HepG2 (cell line): Measurements from ENCODE around the gene DGKD. TPM values are rescaled to one million over a fixed set of nuclear protein-coding genes. Genes with fewer than 3 reads are reported as not detected.

ENCODE experiments used
- ATAC-seq: fragments of 200-7000 bp; cut with Tn5 transposase; 3 replicates; pipeline ENCODE4 v1.9.1; 2020; ENCODE audit warnings: mild to moderate bottlenecking, moderate library complexity
- BruUV-seq: library from RNA; stranded (reverse); fragments of 400-500 nt; replicated peaks from 2 replicates; lab custom pipeline; 2021; lab: Mats Ljungman, UMichigan
- CTCF ChIA-PET: fragments of 300-600 bp; formaldehyde crosslinking; extraction: SDS; loops from one replicate; lab custom pipeline; 2021; ENCODE audit warnings: low total read pairs, inconsistent platforms, low intra/inter-chr PET ratio; lab: Yijun Ruan, JAX
- POLR2A ChIA-PET: fragments of 350-600 bp; sonication (Branson Sonifier 250); formaldehyde crosslinking; loops from one replicate; lab custom pipeline; 2020; ENCODE audit warnings: antibody characterized with exemption, inconsistent platforms; lab: Yijun Ruan, JAX
- DNase-seq: peaks from one replicate; pipeline ENCODE4 v3.0.0-alpha.2; 2015; ENCODE audit warnings: low spot score
- FAIRE-seq: peaks from 3 replicates; lab custom pipeline; 2011; peaks lifted over from hg19 to GRCh38; lab: Jason Lieb, UNC
- H2AFZ ChIP-seq: one replicate; pipeline ENCODE4 v1.6.1; 2011; ENCODE audit warnings: low read length, inconsistent platforms
- H3K27ac ChIP-seq: fragments of 300-600 bp; 3 replicates; pipeline ENCODE4 v1.8.0; 2011; ENCODE audit warnings: mixed run types, mild to moderate bottlenecking, mixed read lengths, low read length, inconsistent platforms; ENCODE audit not compliant: insufficient read depth; ENCODE audit errors: extremely low read length
- H3K27me3 ChIP-seq, 2 experiments: fragments of 200-600 bp in 1 of 2; 2 replicates in 1 of 2; 3 replicates in 1 of 2; pipeline versions ENCODE4 v1.6.0 to v1.8.0; 2011; ENCODE audit warnings: low read length in 2 of 2, mild to moderate bottlenecking in 2 of 2, moderate library complexity in 2 of 2, inconsistent platforms in 1 of 2; ENCODE audit not compliant: insufficient read depth in 2 of 2, control insufficient read depth in 1 of 2
- H3K36me3 ChIP-seq, 2 experiments: fragments of 200-600 bp in 1 of 2; replicated peaks in 1 of 2; 2 replicates in 1 of 2; 3 replicates in 1 of 2; pipeline versions ENCODE4 v1.5.1 to v1.8.0; 2011; ENCODE audit warnings: low read length in 2 of 2, inconsistent platforms in 1 of 2; ENCODE audit not compliant: insufficient read depth in 2 of 2, control insufficient read depth in 1 of 2
- H3K4me1 ChIP-seq: 2 replicates; pipeline ENCODE4 v1.5.1; 2012; ENCODE audit warnings: low read length, inconsistent platforms; ENCODE audit not compliant: insufficient read depth
- H3K4me2 ChIP-seq: 2 replicates; pipeline ENCODE4 v1.6.0; 2011; ENCODE audit warnings: low read depth, low read length, inconsistent platforms
- H3K4me3 ChIP-seq, 3 experiments: fragments of 200-600 bp in 1 of 3; sonication (generic), shearing (Covaris generic) in 1 of 3; replicated peaks in 1 of 3; 2 replicates each; pipeline ENCODE4 v1.5.1; 2011 to 2016; ENCODE audit warnings: low read length in 3 of 3, inconsistent platforms in 2 of 3, low read depth in 2 of 3, mild to moderate bottlenecking in 2 of 3, control low read depth in 1 of 3, mixed read lengths in 1 of 3; ENCODE audit not compliant: insufficient read depth in 1 of 3
- H3K79me2 ChIP-seq: one replicate; pipeline ENCODE4 v1.6.1; 2011; ENCODE audit warnings: low read length, inconsistent platforms; ENCODE audit not compliant: insufficient read depth
- H3K9ac ChIP-seq: 2 replicates; pipeline ENCODE4 v1.6.0; 2011; ENCODE audit warnings: mild to moderate bottlenecking, low read depth, low read length, inconsistent platforms; ENCODE audit not compliant: insufficient read depth
- H3K9me3 ChIP-seq: 2 replicates; pipeline ENCODE4 v1.5.1; 2012; ENCODE audit warnings: mild to moderate bottlenecking, low read length
- H4K20me1 ChIP-seq: 2 replicates; pipeline ENCODE4 v1.6.0; 2011; ENCODE audit warnings: inconsistent platforms, mild to moderate bottlenecking, low read length, moderate library complexity; ENCODE audit not compliant: insufficient read depth
- HOXA5 ChIP-seq: sonication (generic); formaldehyde crosslinking; IDR thresholded peaks from 2 replicates; pipeline ENCODE4 v1.4.0; 2020; ENCODE audit warnings: missing genetic modification reagents
- KDM6A ChIP-seq: IDR thresholded peaks from 2 replicates; pipeline ENCODE4 v1.6.1; 2016; ENCODE audit warnings: low read depth
- RARA ChIP-seq: IDR thresholded peaks from 2 replicates; pipeline ENCODE4 v1.6.1; 2016; ENCODE audit warnings: missing genetic modification reagents, missing compliant biosample characterization
- TAF1 ChIP-seq: sonication (generic); formaldehyde crosslinking; IDR thresholded peaks from 2 replicates; pipeline ENCODE4 v1.4.0; 2020; ENCODE audit warnings: missing genetic modification reagents
- ZKSCAN8 ChIP-seq: IDR thresholded peaks from 2 replicates; pipeline ENCODE4 v1.6.1; 2016; ENCODE audit warnings: borderline replicate concordance, missing genetic modification reagents, missing compliant biosample characterization
- ZNF382 ChIP-seq: sonication (generic); formaldehyde crosslinking; IDR thresholded peaks from 2 replicates; pipeline ENCODE4 v1.5.0; 2020; ENCODE audit warnings: missing genetic modification reagents, mild to moderate bottlenecking, borderline replicate concordance
- WGBS: methylation state at CpG from one replicate; pipeline ENCODE4 v1.1.6; 2017; ENCODE audit warnings: low lambda C conversion rate; 5-methylcytosine and 5-hydroxymethylcytosine counted together
- in situ Hi-C: cut with HindIII; loops from 2 replicates; pipeline ENCODE4 v1.10.0; 2017; ENCODE audit warnings: low pct_unique_long_range_greater_than_20kb; ENCODE audit not compliant: extremely low pct_ligation_motif_present
- intact Hi-C: fragments of 100-400 bp; cut with micrococcal nuclease; formaldehyde crosslinking; loops from one replicate; pipeline ENCODE4 v1.10.0; 2022; ENCODE audit not compliant: unreplicated experiment
- polyA plus RNA-seq, 8 experiments: library from polyadenylated mRNA; depleted of rRNA in 3 of 8; stranded (reverse) in 7 of 8; unstranded in 1 of 8; fragments of >200 nt; fragmentation: Illumina TruSeq in 4 of 8; extraction: Trizol in 4 of 8; gene quantifications; 2 replicates each; pipeline versions ENCODE4 v1.2.1 to v1.2.3, GENCODE V29; 2011 to 2016; ENCODE audit warnings: low read depth in 4 of 8, missing spikeins in 1 of 8, mixed read lengths in 1 of 8; ENCODE audit not compliant: insufficient read depth in 1 of 8
- total RNA-seq, 5 experiments: library from RNA; depleted of rRNA; stranded (reverse); fragments of >200 nt; fragmentation: Illumina TruSeq; extraction: Trizol; gene quantifications; 2 replicates each; pipeline ENCODE4 v1.2.3, GENCODE V29; 2016; ENCODE audit warnings: low read depth in 1 of 5
- TF ChIP-seq, protein P1 (sequence below): sonication (generic); formaldehyde crosslinking; IDR thresholded peaks from 2 replicates; pipeline ENCODE4 v1.4.0; 2020; ENCODE audit warnings: missing genetic modification reagents

Gene DGKD
- total and polyA plus RNA-seq, 2 of the 13 experiments (the other 11 are each of a cell fraction or from before 2014, with no cell fraction given): 24.5 to 33.2 TPM

DNA sequence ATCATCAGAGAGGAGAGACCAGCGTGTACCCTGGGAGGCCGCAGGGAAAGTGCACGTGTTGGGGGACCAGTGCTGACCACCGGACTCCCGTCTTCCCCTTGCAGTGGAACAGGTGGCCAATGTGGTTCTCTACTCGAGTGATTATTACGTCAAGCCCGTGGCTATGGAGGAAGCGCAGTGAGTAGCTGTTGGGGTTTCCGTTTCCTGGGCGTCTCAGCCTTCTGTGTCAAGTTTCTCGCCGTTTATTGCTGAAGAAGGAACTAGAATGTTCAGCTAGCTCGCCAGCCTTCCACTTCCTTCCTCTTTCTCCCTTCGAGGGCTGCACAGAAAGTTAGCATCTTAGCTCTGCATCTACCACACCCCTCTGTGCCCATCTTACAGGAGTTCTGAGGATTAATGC is 22.8 kb upstream of the DGKD start:
- CTCF ChIA-PET: no interaction called here
- WGBS: 54% methylated on average over 15 of the region's 15 CpGs
- Histone ChIP-seq H3K4me3 (no peak overlapping the region), H3K27me3 (peaks cover 0 to 25% of the 10 kb centered on the region in 2 experiments; a peak in 2 of 5 replicates), H2AFZ (no peak overlapping the region), H3K36me3 (no peaks in the 10 kb centered on the region), H3K9me3 (no peaks in the 10 kb centered on the region), H3K9ac (no peak overlapping the region), H4K20me1 (no peaks in the 10 kb centered on the region), H3K4me1 (peaks cover 5% of the 10 kb centered on the region), H3K79me2 (no peaks in the 10 kb centered on the region), H3K27ac (no peak overlapping the region), H3K4me2 (no peak overlapping the region)
- intact Hi-C loops: no loop called here
- FAIRE-seq (no peak), ATAC-seq (no peak), DNase-seq (no peak)
- no TSS peak for BruUV-seq
- TF ChIP-seq ZKSCAN8: no peak
- TF ChIP-seq, protein P1, sequence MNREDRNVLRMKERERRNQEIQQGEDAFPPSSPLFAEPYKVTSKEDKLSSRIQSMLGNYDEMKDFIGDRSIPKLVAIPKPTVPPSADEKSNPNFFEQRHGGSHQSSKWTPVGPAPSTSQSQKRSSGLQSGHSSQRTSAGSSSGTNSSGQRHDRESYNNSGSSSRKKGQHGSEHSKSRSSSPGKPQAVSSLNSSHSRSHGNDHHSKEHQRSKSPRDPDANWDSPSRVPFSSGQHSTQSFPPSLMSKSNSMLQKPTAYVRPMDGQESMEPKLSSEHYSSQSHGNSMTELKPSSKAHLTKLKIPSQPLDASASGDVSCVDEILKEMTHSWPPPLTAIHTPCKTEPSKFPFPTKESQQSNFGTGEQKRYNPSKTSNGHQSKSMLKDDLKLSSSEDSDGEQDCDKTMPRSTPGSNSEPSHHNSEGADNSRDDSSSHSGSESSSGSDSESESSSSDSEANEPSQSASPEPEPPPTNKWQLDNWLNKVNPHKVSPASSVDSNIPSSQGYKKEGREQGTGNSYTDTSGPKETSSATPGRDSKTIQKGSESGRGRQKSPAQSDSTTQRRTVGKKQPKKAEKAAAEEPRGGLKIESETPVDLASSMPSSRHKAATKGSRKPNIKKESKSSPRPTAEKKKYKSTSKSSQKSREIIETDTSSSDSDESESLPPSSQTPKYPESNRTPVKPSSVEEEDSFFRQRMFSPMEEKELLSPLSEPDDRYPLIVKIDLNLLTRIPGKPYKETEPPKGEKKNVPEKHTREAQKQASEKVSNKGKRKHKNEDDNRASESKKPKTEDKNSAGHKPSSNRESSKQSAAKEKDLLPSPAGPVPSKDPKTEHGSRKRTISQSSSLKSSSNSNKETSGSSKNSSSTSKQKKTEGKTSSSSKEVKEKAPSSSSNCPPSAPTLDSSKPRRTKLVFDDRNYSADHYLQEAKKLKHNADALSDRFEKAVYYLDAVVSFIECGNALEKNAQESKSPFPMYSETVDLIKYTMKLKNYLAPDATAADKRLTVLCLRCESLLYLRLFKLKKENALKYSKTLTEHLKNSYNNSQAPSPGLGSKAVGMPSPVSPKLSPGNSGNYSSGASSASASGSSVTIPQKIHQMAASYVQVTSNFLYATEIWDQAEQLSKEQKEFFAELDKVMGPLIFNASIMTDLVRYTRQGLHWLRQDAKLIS: no peak
- no peak for TF ChIP-seq KDM6A (CRISPR knock-in tag)
- no peak for TF ChIP-seq HOXA5 (CRISPR knock-in tag)
- no peak for TF ChIP-seq TAF1 (CRISPR knock-in tag)
- TF ChIP-seq ZNF382: no peak
- no peak for TF ChIP-seq RARA (CRISPR knock-in tag)
- in situ Hi-C loops: no loop called here
- POLR2A ChIA-PET: no interaction called here
